Activated CD8-positive, alpha-beta memory T cell treated with anti-CD3 and anti-CD28 coated beads, Interleukin-2, amount 50 U/mL, for 24 hours (primary cell): ENCODE measurements around the gene NDUFS8.
"Not testable (repeated sequence)": the region's sequence is repeated elsewhere in the genome, so short reads cannot be mapped to it uniquely, and the experiment has no call there.

Source experiments
- DNase-seq: peaks from one replicate; pipeline ENCODE4 v3.0.0-alpha.2; 2020; ENCODE audit errors: extremely low read depth

Gene NDUFS8

DNA sequence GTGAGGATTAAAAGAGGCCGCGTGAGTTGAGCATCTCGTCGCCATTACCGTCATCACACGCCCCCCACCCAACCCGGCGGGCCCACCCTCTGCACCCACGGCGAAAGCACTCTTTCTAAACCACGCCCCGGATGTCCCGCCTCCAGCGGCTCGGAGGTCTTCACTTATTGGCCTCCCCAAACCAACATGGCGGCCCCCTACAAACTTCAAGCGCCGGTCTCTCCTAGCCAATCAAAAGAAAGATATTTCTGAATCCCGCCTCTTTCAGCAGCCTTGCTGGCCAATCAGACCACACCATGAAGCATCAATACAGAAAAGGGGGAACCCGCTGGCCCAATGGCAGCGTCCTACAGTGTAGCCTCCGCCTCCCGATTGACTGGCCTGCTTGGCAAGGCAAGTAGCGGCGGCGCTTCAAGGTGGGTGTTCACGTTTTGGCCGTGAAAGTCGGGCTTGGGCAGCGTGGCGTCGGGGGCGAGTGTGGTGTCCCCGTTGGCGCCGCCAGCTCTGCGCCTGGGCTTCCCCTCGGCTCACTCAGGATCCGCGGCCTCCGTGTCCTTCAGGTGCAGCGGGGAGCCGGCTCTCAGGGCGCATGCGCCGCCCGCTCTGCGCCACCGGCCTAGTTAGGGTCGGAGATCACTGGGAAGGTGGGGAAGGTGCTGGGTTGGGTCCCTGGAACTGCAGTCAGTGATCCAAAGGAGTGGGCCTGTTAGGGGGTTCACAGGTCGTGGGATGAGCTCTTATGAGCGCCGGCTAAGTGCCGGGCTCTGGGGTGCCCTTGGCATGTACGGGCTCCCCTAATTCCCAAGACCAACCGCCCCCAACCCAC is at the start of gene NDUFS8:
Gene NDUFS8, plus strand, starts transcription at position 364 of the 826 bp plus-strand sequence. CDS start 1,471 bp downstream, outside the sequence.
- peak; percentile 97 for DNase-seq

DNA sequence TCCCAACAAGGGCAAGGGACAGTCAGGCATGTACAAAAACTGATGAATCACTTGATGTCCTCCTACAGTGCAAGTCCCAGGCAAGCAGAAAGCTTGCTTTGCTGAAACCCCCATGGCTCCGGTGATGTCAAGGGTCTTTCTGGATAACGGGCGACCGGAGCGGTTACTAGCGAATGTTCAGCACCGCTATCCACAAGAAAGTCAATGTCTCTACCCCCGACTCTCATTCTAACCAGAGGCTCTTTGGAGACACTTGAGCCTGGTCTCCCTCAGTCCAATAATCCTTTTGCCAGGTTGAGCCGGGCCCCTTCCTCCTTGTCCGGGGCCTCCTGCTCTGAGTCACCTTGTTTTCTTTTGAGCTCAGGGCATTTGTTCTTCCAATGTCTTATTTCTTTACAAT is 49.3 kb upstream of the NDUFS8 start:
- DNase-seq = not testable (repeated sequence)

DNA sequence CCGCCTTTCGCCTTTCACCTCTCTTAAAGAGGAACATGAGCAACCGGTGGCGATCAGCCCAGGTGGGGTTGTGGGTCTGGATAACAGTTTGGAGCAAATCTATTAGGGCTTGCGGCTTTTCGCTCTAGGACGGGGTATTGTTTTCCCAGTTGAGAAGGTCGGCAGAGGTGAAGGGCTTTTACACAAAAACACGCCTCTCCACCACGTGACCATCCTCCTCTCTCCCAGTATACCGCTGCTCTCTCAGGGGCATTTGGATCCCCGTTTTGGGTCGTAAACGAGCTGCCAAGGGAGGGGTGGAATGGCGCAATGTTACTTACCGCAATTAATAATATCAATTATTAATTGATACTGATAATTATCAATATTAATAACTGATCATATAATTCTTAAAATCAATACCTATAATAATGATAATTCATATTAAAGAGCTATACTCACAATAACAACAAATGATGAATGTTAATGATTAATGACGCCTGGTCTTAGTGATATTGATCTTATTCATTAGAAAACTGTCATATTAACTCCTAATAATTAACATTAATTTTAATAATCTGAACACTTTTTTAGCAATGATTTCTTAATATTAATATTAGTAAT is 48.1 kb upstream of the NDUFS8 start:
- DNase-seq = not testable (repeated sequence)

DNA sequence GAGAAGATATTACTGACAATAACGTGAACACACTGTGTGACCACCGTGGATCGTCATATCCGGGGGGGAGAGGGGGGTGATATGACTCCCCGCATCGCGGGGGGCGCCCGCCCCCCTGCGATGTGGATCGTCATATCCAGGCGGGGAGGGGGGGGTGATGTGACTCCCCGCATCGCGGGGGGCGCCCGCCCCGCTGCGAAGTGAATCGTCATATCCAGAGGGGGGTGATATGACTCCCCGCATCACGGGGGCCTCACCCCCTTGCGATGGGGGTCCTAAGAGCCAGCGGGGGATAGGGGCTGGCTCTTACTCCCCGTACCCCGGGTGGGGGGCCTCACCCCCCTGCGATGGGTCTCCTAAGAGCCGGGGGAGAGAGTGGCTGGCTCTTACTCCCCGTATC is 46.5 kb upstream of the NDUFS8 start:
- DNase-seq = no peak

DNA sequence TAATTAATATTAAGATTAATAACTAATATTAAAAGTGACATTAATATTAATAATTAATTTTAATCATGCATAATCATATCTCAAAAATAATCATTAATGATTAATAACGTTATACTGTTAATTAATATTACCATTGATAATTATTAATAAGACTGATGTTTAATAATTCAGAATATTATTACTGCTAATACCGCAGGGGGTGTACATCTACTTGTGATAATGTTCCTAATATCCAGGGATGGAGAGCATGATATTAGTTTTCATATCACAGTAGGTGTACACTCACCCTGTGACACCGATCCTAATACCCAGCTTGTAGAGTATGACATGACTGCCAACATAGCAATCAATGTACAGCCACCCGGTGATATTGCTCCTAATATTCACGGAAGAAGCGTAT is 45.2 kb upstream of the NDUFS8 start:
- DNase-seq = not testable (repeated sequence)

DNA sequence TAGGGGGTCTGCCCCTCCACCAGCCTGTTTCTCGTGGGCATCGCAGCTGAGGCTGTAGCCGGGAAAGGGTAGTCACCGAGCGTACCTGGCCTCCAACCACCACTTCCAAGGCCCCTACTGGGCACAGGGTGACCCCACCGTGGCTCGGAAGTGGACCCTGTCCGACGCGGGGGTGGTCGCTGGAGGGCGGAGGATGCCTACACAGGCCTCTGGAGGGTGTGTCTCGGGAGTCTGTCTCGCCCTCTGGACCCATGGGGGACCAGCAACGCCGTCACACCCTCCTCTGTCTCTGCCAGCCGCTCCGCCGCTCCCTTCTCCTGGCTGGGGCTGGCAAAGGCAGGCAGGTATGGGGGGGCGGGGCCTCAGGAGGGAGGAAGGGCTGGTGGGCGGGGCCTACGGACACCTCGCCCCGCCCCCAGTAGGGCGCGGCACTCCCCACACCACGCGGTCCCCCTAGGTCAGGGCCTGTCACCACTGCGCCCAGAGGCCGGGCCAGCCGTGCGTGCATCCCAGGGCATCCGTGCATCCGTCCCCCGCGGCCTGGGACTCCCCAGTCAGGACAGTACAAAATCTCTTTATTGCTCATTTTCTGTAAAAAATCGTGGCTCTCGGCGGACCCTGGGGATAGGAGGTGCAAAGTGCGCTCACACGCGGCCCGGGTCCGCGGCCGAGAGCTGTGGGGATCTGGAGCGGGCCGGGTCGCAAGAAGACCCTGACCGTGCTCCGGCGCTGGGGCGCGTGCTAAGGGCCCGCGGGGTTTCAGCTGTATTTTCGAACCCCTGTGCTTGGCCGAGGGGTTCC is 39.7 kb upstream of the NDUFS8 start:
- not testable (repeated sequence) for DNase-seq

DNA sequence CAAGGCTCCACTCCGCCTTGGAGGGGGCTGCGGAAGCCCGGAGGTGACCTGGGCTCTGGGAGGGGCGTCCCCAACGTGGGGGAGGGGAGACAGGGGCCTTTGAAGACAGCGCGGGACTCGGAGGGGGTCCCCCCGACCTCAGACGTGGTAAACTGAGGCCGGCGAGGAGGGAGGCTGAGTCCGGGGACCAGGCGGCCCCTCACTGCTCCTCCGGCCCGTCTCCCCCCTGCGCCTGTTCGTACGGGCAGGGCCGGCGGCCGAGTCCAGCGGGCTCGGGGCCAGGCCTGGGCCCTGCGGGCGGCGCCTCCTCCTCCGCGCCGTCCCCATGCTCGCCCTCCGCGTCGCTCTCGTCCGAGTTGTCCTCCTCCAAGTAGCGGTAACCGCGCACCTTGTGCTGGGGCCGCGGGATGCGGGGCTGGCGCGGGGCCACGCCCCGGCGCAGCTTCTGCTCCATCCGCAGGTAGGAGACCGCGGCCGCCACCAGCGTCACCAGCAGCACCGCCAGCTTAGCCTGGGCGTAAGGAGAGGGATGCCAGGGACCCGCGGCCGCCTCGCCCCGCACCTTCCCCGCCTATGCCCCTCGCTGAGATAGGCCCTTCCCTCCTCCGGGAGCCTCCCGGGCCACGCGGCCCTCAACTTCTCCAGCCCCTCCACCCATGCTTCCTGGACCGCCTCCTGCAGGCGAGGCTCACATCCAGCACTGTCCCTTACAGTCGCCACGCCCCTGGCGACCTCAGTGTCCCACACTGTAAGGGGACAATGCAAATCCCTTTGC is 38.9 kb upstream of the NDUFS8 start:
- DNase-seq = not testable (repeated sequence)

DNA sequence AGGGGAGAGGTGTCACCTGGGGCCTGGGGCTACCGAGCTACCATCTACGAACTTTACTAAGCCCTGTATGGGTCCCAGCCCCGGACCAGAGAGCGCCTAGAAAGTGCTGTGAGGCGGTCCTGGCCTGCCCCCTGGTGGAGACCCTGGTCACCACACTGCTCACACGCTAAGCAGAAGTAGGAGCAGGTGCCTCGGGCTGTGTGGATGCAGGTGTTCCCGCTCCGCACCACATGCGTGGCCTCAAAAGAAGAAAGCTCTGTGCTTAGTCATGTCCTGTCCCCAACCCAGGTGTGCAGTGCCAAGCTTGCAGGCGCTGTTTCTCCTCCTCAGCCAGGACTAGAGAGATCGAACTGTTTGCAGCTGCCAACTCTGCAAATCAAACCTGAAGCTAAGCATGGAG is 36.7 kb upstream of the NDUFS8 start:
- DNase-seq = not testable (repeated sequence)

DNA sequence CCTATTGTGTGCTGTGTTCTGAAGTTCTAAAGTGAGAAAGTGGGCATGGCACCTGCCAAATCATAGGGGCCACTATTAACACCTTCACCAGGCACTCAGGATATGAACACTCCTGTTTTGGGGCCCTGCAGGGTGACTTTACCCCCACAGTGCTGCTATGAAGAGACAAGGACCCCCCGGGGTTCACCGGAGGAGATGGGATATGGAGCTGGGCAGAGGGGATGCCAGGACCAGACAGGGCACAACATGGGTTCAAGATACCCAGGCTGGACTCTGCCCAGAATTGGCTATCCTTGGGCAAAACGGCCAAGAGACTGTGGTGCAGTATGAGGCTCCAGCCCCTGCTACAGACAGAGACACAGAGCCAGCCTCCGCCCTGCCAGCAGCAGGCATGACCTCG is 36.1 kb upstream of the NDUFS8 start:
- not testable (repeated sequence) for DNase-seq

DNA sequence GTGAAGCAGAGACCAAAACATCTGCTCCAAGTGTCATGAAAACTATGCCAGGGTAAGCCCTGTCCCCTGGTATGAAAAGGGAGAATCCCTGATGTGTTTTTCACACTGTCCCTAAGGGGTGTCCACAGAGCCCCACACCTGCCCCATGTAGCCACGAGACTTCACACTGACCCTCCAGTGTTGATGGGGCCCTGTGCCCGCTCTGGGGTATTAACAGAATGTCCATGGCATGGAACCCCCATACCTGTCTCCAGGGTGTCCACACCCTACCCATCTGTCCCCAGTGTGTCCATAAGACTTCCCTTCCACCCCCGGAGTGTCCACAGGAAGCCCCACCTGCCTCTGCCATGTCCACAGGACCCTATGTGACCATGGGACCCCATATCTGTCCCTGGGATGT is 35.4 kb upstream of the NDUFS8 start:
- not testable (repeated sequence) for DNase-seq

DNA sequence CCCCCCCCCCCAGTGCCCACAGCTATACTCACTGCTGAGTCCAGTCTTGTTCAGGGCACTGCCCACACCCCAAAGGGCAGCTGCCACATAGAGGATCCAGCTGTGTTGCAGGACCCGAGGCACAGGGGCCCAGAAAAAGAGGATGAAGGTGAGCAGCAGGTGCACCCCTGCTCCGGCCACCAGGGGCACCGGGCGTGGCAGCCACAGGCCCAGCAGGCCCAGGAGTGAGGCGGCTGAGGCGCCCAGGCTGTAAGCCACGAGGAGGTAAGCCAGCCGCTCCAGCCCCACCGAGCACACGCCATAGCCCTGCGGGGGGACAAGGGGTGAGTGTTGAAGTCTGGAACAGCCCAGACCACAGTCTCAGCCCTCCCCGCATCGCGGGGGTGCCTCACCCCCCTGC is 34.9 kb upstream of the NDUFS8 start:
- not testable (repeated sequence) for DNase-seq

DNA sequence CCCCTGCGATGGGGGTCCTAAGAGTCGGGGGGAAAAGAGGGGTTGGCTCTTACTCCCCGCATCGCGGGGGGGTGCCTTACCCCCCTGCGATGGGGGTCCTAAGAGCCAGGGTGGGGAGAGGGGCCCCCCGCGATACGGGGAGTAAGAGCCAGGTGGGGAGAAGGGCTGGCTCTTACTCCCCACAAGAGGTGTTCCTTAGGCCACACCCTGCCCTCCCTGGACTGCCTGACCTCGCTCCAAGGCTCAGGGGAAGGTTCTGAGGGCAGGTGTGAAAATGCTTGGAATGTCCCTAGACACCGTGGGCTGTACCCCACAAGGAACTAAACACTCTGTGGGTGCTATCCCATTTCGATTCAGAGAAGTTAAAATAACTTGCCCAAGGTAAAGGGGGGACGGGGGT is 34.4 kb upstream of the NDUFS8 start:
- no peak for DNase-seq

DNA sequence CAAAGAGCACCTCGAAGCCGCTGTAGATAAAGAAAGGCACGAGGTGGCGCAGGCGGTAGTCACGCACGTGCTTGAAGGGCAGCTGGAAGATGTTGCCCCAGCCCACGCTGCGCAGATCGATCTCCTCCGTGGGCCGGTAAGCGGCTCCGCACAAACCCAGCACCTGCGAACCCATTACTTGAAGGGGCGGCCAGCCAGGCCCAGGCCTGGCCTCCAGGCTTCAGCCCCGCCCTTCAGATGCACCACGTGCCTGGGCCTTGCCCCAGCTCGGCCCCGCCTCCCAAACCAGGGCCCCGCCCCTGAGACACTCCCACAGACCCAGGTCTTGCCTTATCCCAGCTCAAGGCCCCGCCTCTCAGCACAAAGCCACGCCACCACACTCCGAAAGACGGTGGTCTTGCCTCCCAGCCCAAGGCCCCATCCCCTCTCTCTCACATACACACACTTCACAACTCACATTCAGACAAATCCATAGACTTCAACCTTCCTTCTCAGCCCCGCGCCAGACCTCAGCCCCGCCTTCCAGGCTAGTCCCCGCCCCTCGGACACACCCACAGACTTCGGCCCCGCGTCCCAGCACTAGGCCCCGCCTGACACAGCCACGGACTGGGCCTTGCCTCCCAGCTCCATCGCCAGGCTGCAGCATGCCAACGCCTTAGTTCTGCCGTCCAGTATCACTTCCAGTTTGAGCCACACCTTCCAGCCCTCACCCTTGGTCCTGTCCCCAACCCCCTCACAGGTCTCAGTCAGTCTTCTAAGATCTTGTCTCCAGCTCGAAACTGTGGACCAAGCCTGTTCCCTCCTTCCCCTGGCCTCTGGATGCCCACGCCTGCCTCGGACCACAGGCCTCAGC is 33.6 kb upstream of the NDUFS8 start:
- DNase-seq = no peak

DNA sequence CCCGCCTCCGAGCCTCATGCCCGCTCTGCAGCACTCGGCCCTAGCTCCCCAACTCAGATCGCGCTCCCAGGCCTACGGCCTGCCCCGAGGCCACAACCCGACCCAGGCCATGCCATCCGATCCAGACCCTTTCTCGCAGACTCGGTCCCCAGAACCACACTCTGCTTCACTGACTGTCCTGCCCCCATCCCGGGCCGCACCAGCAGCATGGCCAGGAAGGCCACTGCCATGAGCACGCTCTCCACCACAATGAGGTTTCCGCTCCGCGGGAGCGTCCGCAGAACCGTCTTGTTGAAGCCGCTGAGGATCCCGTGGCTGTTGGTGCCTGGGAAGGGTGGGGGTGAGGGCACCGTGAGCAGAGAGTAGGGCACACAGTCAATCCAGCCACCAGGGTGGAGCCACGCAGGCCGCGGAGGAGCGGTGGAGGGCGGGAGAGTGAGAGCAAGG is 33.0 kb upstream of the NDUFS8 start:
- no peak for DNase-seq

DNA sequence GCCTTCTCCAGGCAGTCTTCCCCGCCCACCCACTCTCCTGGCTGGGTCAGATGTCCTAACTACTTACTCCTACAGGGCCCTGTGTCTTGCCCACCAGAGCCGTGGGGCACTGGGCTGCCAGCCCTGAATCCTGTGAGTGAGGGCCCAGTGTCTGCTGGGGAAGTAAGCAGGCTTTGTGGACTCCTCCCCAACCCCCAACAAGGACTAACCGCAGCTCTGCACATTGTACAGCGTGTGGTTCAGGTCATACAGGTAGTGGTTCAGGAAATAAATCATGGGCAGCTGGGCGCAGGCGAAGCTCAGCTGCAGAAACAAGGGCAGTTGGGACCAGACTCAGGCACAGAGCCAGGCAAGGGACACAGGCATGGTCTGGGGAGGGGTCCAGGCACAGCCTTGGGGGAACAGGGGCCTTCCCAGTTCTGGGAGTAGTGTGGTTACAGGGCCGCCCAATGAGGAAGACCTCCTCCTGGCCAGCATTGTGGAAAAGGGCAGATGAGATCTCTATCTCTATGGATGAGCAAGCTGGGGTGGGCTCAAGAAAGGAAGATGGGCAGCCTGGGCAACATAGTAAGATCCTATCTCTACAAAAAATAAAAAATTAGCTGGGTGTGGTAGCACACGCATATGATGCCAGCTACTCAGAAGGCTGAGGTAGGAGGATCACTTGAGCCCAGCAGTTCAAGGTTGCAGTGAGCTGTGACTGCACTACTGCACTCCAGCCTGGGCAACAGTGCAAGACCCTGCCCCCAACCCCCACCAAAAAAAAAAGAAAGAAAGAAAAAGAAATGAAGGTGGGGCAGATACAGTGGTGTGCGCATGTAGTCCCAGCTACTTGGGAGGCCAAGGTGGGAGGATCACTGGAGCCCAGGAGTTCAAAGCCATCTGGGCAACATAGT is 32.1 kb upstream of the NDUFS8 start:
- DNase-seq = no peak

DNA sequence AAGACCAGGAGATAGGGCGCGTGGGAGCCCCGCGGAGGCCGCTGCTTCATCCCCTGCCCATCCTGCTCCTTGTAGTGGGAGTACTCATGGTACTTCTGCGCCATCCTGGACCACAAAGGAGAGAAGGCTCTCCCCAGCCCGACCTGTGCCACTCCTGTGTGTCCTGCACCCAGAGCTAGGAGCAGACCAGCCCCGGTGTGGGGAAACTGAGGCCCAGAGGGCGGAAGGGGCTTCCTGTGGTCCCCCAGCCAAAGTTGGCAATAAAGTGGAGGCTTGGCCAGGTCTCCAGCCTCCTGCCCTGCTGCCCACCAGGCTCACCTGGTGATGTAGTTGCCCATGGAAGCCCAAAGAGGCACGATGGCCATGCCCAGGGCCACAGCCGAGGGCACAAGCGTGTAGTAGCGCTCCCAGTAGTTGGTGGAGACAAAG is 31.3 kb upstream of the NDUFS8 start:
- no peak for DNase-seq

DNA sequence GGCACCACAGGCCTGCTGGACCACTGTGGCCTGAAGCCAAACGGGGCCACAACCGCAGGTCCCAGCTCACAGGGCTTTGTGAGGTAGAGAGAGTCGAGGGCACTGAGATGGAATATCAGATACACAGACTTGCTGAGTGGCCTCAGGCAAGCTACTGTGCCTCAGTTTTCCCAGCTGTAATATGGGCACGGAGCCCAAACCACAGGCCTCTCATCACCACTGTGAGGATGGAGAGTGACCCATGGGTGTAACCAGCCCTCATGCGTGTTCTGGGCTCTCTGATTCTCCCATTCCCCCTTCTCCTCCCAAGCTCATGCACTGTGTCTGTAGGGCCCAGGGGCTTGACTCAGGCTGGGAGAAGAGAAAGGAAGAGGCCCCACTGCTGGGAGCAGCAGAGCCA is 30.8 kb upstream of the NDUFS8 start:
- DNase-seq = no peak

DNA sequence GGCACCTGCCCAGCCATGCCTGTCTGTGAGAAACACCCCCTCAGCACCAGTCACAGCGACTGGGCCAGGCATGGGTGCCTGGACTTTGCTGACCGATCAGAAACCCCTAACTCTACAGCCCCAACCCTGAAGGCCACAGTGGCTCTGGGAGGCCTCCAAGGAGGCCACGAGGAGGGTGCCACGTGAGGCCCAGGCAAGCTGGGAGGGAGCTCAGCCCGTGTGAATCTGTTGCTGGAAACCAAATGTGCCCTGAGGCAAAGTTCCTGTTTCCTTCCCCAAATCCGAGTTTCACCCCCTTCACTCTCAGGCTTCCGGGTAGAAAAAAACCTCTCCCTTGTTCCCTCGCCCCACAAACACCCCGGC is 27.9 kb upstream of the NDUFS8 start:
- no peak for DNase-seq

DNA sequence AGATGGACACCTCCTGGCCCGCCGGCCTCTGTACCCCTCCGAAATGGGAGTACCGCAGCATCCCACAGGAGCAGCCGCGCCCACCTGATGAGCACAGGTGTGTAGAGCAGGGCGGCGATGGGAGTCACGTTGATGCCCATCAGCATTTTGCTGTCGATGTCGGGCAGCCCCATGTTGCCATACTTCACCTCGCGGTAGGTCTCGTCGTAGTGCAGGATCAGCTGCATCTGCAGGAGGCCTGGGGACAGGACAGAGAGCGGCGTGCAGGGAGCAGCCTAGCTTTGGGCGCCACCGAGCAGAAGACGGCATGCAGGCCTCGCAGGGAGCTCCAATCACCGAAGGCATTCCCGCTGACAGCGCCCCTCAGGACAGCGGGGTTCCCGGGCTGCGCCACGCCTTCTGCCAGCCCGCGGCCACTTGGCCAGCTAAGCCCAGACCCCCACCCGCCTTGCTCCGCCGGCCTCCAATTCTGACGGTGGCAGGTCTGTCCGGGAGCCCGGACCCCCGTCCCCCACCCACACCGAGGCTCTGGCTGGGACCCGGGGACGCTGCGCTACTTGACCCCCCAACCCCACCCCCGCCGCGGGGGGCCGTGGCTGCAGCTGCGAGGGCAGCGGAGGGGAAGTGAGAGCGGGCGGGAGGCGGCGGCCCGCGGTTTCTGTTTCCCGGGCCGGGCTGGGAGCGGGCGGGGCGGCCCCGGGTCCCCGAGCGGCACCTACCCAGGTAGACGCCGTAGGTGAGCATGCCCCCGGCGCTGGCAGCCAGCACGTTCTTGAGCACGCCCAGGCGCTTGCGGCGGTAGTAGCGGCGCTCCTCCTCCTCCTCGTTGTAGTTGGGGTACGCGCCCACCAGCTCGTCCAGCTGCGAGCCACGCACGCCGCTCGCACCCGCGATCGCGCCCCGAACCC is 27.3 kb upstream of the NDUFS8 start:
- DNase-seq = no peak
